Stimulated activated CD8-positive, alpha-beta memory T cell treated with anti-CD3 and anti-CD28 coated beads, Interleukin-4, amount 100 ng/mL, for 24 hours (primary cell): ENCODE data around the gene RAD23B.

Source experiments
- DNase-seq: peaks from one replicate; pipeline ENCODE4 v3.0.0-alpha.2; 2020; ENCODE audit warnings: low read depth

The RAD23B gene

GRCh38 chr9:107269254-107269653, 13.8 kb upstream of the RAD23B start:
- no peak for DNase-seq

DNA sequence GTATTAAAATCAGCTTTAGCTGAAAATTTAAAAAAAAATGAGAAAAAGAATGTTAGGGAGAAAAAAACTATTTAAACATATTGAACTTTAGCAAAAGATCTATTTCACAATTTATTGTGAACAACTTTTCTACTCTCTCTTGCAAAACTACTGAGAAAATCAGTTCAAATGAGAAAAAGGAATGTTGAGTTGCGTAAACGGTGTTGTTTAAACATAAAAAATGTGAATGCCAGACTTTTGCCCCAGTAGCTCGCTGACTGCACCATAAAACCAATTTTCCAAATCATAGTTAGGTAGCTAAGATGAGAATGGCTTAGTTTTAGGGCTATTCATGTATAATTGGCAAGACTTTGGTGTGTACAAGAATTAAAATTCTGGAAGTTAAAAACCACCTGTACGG, 13.4 kb upstream of the RAD23B start:
- no peak for DNase-seq

GRCh38 chr9:107270082-107270481, 13.0 kb upstream of the RAD23B start:
- DNase-seq, result no peak

GRCh38 chr9:107270580-107270979, 12.5 kb upstream of the RAD23B start:
- DNase-seq, result no peak

DNA sequence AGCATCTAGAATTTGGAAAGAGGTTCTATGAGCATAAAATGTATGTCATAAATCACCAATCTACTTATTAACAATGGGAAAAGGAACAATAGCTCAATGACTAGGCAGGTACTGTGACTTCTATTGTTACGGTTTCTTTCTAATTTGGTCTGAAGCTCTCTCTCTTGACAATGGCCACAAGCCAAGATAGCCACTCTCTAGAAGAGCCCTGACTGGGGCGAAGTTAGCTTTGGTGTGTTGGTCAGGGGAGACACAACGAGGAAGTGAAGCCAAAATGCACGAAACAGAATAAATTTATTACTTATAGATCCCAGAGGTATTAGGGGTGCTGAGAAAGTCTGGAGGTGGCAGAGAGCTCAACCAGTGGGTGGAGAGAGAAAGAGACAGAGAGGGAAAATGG, 9.4 kb upstream of the RAD23B start:
- DNase-seq, result no peak

GRCh38 chr9:107274096-107274495, 9.0 kb upstream of the RAD23B start:
- DNase-seq, result no peak

DNA sequence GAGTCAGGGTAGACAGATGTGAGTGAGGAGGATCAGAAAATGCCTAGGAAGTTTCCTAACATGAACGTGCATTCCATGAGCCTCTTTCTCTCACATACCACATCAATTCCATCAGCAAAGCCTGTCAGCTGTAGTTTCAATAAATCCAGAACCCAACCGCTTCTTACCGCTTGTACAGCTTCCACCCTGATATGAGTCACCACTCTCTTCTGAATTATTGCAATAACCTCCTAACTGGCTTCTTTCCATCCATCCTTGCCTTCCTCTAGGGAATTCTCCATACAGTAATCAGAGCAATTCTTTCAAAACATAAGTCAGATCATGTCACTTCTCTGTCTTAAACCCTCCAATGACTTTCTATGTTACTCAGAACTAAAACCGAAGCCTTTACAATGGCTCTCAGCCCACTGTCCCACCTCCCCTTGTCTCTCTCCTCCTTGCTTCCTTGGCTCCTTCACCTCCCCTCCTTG, 8.1 kb upstream of the RAD23B start:
- no peak for DNase-seq

GRCh38 chr9:107275530-107275929, 7.5 kb upstream of the RAD23B start:
- no peak for DNase-seq

GRCh38 chr9:107276966-107277710, 5.9 kb upstream of the RAD23B start:
- no peak for DNase-seq

GRCh38 chr9:107277801-107278200, 5.3 kb upstream of the RAD23B start:
- DNase-seq, result no peak

GRCh38 chr9:107279086-107279485, 4.0 kb upstream of the RAD23B start:
- no peak for DNase-seq

- no peak for DNase-seq
Observed at GRCh38 chr9:107280543-107280942, 2.5 kb upstream of the RAD23B start.

- no peak for DNase-seq
Observed at GRCh38 chr9:107281184-107281583, 1.9 kb upstream of the RAD23B start.

DNA sequence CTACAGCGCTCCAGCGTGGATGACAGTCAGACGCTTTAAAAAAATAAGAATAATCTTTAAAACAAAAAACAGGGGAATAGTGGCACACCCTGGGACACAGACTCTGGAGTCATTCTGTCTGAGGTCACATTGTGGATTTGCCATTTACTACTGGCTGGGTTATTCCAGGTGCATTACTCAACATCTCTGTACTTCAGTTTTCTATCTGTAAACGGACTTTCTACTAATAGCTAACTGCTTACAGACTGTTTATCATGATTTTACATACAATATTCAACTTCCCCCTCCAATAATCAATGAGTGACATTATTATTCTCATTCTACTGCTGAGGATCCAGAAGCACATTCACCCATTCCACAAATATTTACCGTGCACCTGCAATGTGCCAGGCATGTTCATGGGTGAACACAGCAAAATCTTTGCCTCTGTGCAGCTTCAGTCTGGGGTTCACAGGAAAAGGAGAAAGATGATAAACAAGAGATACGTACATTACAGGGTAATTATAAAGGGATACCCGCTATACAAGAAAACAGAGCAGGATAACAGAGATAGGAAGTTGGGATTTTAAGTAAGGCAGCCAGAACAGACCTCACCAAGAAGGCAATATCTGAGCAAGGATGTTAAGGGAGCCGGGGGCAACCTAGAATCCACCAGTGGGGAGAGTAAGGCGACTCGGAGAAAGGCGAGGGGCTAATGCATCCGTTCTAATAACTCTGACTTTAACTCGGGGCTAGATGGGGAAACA, 984 bp upstream of the RAD23B start:
- no peak for DNase-seq

DNA sequence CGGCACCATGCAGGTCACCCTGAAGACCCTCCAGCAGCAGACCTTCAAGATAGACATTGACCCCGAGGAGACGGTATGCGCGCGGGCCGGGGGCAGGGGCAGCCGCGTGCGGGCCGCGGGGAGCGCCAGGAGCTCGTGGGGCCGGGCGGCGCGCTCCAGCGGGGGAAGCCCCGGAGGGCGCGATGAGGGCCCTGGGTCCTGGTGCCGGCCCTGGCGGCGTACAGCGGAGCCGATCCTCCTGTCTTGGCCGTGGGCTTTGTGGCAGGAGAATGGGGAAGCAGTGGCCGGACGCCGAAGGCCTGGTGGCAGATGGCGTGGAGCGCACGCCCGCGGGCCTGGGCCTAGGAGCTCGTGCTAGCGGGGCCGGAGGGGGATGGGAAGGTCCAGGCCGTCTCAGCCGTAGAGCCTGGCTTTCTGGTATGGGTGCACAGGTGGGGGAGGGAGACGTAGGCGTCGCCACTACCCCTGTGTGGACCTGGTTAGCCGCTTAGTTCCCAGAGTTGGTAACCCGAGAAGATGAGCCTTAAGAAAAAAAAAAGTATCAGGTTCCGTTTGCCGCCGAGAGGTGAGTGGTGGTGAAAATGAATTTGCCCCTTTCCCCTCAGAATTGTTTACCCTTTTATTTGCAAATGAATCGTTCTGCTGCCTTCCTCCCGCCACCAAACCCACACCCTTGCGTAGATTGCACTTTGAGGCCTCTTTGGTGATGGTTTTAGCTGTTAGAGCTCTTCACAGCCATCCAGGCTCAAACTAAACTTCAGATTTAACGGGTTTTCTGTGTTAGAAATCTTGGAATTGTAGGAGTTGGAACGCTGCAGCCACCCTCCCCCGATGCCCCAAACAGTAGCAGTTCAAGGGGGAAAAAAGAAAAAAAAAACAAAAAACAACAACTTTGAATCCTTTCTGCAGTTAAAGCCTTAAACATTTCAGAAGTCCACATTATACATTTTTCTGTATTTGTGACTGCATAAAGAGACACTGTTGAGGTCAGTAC, 841 bp downstream of the RAD23B start:
- peak; percentile 55 for DNase-seq

- DNase-seq, result no peak
Observed at GRCh38 chr9:107284636-107285035, 1.6 kb downstream of the RAD23B start.

- no peak for DNase-seq
Observed at GRCh38 chr9:107285286-107285685, 2.2 kb downstream of the RAD23B start.

- no peak for DNase-seq
Observed at GRCh38 chr9:107286057-107286456, 3.0 kb downstream of the RAD23B start.

DNA sequence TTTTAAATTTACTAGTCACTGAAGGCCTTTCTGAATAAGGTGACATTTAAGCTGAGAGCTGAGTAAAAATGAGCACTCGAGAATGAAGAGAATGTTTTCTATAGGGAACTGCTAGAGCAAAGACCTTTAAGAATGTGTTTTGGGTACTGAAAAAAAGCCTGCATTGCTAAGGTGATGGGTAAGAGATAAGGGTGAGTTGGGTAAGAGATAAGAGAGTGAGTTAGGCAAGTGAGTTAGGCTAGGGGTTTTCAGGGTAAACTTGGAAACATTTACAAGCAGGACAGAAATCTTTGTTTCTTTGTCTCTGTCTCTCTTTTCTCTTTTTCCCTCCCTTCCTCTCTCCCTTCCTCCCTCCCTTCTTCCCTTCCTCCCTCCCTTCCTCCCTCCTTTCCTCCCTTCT, 5.6 kb downstream of the RAD23B start:
- no peak for DNase-seq

DNA sequence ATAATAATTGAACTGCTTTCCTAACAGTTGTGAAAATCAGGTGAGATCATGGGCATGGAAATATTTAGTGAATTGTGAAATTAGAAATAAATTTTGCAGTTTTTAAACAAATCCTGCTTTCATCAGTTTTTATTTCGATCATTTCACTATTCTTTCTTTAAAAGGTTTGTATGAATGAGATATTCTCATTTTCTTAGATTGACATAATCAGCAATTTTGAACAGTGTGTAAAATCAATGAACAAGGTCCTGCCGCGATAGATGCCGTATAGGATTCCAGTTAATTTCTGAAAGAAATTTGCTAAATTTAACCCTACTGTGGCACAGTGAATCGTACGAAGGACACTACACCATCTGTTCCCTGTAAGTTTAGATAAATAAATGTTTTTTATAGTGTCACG, 7.5 kb downstream of the RAD23B start:
- no peak for DNase-seq

- DNase-seq, result no peak
Observed at GRCh38 chr9:107292821-107293542, 9.9 kb downstream of the RAD23B start.
